ENCODE results near the gene BCAM.

GRCh38 chr19:44808463-44809371 lies at the start of gene BCAM:
- TF ChIP-seq CTCF (IDR thresholded peaks at IDR 0.05; ENCODE audit: insufficient read depth, low read length, poor library complexity, severe bottlenecking) (no peak), EZH2phosphoT487 (conservative IDR thresholded peaks at IDR 0.05; ENCODE audit: low read length) (no peak)

Measured in SU-DHL-6 (cell line).